ENCODE results near the gene ZNF77.

DNA sequence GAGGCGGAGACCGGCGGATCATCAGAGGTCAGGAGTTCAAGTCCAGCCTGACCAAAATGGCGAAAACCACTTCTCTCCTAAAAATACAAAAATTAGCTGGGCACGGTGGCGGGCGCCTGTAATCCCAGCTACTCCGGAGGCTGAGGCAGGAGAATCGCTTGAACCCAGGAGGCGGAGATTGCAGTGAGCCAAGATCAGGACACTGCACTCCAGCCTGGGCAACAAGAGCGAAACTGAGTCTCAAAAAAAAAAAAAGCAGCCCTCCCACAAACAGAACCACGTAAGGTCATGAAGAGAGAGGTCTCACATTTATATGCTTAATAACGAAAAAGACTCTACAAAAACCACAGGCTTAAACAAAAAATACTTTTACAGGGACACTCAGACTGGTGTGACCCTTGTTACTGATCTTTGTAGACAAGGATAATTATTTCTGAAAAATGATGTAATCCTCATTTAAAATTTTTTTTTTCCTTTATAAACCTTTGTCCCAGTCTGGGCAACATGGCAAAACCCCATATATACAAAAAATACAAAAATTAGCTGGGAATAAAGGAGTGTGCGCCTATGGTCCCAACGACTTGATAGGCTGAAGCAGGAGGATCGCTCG, 909 bp upstream of the ZNF77 start:
- TF ChIP-seq, protein P1, sequence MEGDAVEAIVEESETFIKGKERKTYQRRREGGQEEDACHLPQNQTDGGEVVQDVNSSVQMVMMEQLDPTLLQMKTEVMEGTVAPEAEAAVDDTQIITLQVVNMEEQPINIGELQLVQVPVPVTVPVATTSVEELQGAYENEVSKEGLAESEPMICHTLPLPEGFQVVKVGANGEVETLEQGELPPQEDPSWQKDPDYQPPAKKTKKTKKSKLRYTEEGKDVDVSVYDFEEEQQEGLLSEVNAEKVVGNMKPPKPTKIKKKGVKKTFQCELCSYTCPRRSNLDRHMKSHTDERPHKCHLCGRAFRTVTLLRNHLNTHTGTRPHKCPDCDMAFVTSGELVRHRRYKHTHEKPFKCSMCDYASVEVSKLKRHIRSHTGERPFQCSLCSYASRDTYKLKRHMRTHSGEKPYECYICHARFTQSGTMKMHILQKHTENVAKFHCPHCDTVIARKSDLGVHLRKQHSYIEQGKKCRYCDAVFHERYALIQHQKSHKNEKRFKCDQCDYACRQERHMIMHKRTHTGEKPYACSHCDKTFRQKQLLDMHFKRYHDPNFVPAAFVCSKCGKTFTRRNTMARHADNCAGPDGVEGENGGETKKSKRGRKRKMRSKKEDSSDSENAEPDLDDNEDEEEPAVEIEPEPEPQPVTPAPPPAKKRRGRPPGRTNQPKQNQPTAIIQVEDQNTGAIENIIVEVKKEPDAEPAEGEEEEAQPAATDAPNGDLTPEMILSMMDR (IDR thresholded peaks at IDR 0.05) = no peak
- TF ChIP-seq POLR2A (IDR thresholded peaks at IDR 0.05) = no peak
